Regular cardiac myocyte (primary cell): ENCODE results near the gene CCDC9. TPM values are rescaled to one million over a fixed set of nuclear protein-coding genes. Genes with fewer than 3 reads are reported as not detected.

ENCODE experiments used
- total RNA-seq: library from RNA; depleted of rRNA; stranded (reverse); fragments of >200 nt; gene quantifications from 2 replicates; pipeline ENCODE4 v1.2.3, GENCODE V29; 2014

The CCDC9 gene
- 6.2 and 20.1 TPM in 2 replicates for total RNA-seq

DNA sequence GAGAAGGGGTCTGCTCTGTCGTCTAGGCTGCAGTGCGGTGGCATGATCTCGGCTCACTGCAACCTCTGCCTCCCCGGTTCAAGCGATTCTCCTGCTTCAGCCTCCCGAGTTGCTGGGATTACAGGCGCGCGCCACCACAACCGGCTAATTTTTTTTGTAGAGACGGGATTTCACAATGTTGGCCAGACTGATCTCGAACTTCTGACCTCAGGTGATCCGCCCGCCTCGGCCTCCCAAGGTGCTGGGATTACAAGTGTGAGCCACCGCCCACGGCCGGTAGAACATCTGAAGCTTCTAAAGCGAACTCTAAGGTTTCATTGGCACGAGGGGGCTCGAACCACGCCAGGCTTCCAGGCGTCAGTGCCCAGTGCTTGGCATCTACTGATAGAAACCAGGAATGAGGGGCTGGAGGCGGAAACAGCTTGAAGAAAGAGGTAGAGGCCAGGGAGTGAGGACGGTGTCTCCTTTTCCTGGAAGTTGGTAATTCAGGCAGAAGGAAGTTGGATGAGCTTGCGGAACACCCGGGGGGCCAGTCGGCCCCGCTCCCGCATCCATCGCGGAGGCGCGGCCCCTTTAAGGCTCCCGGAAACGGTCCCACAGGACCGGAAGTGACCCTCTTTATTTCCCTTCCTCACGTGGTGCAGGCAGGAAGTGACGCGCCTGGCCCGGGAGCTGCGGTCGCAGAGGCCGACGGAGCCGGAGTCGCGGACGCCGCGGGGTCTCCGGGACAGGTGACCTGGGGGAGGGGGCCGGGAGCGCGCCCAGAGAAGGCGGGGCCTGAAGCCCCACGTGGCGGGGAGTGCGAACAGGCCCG is at the start of gene CCDC9:
Gene CCDC9, plus strand, starts transcription at position 647 of the 814 bp plus-strand sequence. CDS start 1,876 bp downstream, outside the sequence.

DNA sequence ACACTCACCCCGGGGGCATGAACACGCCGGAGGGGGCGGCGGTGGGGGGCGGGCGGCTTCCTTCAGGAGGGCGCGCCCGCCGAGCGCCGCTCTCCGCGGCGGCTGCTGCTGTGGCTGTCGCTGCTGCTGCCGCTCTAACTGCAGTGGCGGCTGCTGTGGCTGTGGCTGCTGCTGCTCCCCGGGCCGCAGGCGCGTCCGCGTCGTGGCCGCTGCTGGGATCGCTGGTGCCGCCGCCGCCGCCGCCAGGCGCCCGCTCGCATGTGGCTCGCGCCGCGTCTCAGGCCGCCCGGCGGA is 25.5 kb upstream of the CCDC9 start, which contains the start of gene BBC3:
Gene BBC3, minus strand, starts transcription at position 279 of the 294 bp plus-strand sequence. CDS start 2,768 bp downstream, outside the sequence.

DNA sequence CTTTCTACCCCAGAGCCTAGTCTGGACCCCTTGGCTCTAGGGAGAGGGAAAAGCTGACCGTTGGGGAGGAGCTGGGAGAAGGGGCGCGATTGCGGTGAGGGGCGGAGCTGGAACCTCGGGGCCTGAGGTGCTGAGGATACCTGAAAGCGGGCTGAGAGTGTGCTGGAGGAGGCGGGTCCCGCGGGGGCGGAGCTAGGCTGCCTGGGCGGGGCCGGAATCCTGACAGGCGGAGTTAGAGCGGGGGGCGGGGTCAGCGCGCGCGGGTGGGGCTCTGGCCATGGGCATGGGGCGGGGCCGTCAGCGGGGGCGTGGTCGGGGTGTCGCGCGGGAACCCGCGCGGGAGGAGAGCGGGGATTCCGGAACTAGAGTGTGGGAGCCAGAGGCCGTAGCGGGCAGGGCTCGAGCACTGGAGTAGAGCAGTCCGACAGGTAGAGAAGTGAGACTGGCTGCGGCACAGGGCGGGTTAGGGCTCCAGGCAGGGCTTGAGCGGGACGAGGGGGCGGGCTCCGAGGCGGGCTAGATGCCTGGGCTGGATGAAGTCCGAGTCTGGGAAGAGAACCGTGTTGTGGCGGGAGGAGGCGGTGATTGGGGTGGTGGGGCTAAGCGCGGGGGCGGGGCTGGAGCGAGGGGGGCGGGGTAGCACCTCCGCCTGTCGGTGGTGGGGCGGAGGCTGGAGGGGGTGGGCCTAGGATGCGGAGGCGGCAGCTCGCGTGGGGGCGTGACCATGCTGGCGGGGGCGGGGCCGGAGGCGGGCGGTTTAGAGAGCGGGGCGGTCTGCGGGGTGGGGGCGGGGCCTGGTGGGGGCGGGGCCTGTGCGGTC is 18.0 kb downstream of the CCDC9 start, which contains the start of gene INAFM1:
Gene INAFM1, plus strand, starts transcription at position 815 of the 820 bp plus-strand sequence. CDS start 35 bp downstream, outside the sequence.

DNA sequence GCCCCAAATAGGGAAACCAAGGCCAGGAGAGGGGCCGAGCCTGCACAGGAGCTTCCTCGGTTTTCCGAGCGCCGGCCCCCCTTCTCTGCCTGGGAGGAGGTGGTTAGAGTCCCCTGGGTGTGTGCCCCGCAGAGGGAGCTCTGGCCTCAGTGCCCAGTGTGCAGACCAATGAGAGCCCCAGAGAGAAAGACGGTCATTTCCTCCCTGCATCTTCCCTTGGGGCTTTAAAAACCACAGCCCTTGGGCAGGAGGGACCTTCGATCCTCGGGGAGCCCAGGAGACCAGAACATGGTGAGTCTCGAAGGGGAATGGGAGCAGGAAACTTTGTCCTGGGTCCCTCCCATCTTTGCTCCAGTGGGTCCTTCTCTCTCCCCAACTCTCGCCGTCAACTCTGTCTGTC is 53.3 kb downstream of the CCDC9 start, which contains the start of gene C5AR1:
Gene C5AR1, plus strand, starts transcription at position 254 of the 400 bp plus-strand sequence. Its CDS starts 35 bp downstream, at position 289.

Other genes with a start within 250 kb of the CCDC9 start
- gene NPAS1, start 236.7 kb upstream of the CCDC9 start, total RNA-seq: 3.4 and 5.6 TPM in 2 replicates
- 13.5 and 21.7 TPM in 2 replicates for gene TMEM160, start 207.9 kb upstream of the CCDC9 start, total RNA-seq
- gene ZC3H4, start 142.7 kb upstream of the CCDC9 start, total RNA-seq: 3.9 and 23.0 TPM in 2 replicates
- 94.4 and 192 TPM in 2 replicates for gene SAE1, start 125.7 kb upstream of the CCDC9 start, total RNA-seq
- gene BBC3, start 25.3 kb upstream of the CCDC9 start, total RNA-seq: 10.2 and 16.1 TPM in 2 replicates
- gene INAFM1, start 18.4 kb downstream of the CCDC9 start, total RNA-seq: 2.1 and 2.3 TPM in 2 replicates
- 0.28 and 0.58 TPM in 2 replicates for gene C5AR1, start 53.3 kb downstream of the CCDC9 start, total RNA-seq
- gene C5AR2, start 75.7 kb downstream of the CCDC9 start, total RNA-seq: under 0.01 TPM in 2 replicates
- gene DHX34, start 92.8 kb downstream of the CCDC9 start, total RNA-seq: 9.6 and 17.6 TPM in 2 replicates
- gene MEIS3, start 163.0 kb downstream of the CCDC9 start, total RNA-seq: 24.3 and 56.7 TPM in 2 replicates
- gene SLC8A2, start 215.4 kb downstream of the CCDC9 start, total RNA-seq: not detected in 2 replicates
- 3.7 and 4.2 TPM in 2 replicates for gene KPTN, start 227.7 kb downstream of the CCDC9 start, total RNA-seq